ENCODE data around the gene MTHFD1. TPM values are rescaled to one million over a fixed set of nuclear protein-coding genes. Genes with fewer than 3 reads are reported as not detected.

The MTHFD1 gene
- total RNA-seq, 2 donors from 2014 or later = 30.5 to 42.8 TPM

- DNase-seq (ENCODE audit: low spot score) = no peak
- H3K27me3 ChIP-seq = no peaks in the 10 kb centered on the region
- TF ChIP-seq CTCF (IDR thresholded peaks at IDR 0.05) = no peak
- H3K4me1 ChIP-seq = no peaks in the 10 kb centered on the region
- no peak overlapping the region for H3K27ac ChIP-seq
- H3K36me3 ChIP-seq = no peaks in the 10 kb centered on the region
- H3K9me3 ChIP-seq = no peaks in the 10 kb centered on the region
- H3K4me3 ChIP-seq = no peak overlapping the region
Observed at GRCh38 chr14:64475585-64476273, 87.6 kb downstream of the MTHFD1 start.

- Histone ChIP-seq H3K4me3 (no peak overlapping the region), H3K27me3 (no peaks in the 10 kb centered on the region), H3K36me3 (no peaks in the 10 kb centered on the region), H3K9me3 (no peaks in the 10 kb centered on the region), H3K27ac (no peak overlapping the region), H3K4me1 (no peaks in the 10 kb centered on the region)
- no peak for DNase-seq (ENCODE audit: low spot score)
- no peak for TF ChIP-seq CTCF (IDR thresholded peaks at IDR 0.05)
Observed at GRCh38 chr14:64476438-64476837, 88.3 kb downstream of the MTHFD1 start.

- TF ChIP-seq CTCF (IDR thresholded peaks at IDR 0.05) = peak; percentile 34 to 61
- Histone ChIP-seq H3K27me3 (no peaks in the 10 kb centered on the region), H3K27ac (no peak overlapping the region), H3K36me3 (no peaks in the 10 kb centered on the region), H3K4me3 (no peak overlapping the region), H3K9me3 (no peaks in the 10 kb centered on the region), H3K4me1 (no peaks in the 10 kb centered on the region)
- no peak for DNase-seq (ENCODE audit: low spot score)
Observed at GRCh38 chr14:64478634-64479250, 90.6 kb downstream of the MTHFD1 start.

- Histone ChIP-seq H3K27me3 (no peaks in the 10 kb centered on the region), H3K4me1 (peaks cover 0 to 7% of the 10 kb centered on the region in 2 donors), H3K4me3 (no peak overlapping the region), H3K27ac (no peak overlapping the region), H3K36me3 (peaks cover 43% of the 10 kb centered on the region), H3K9me3 (no peaks in the 10 kb centered on the region)
- no peak for TF ChIP-seq CTCF (IDR thresholded peaks at IDR 0.05)
- DNase-seq (ENCODE audit: low spot score) = no peak
Observed at GRCh38 chr14:64488590-64489099, 100.5 kb downstream of the MTHFD1 start.

- Histone ChIP-seq H3K36me3 (peaks cover 32% of the 10 kb centered on the region), H3K4me3 (no peak overlapping the region), H3K27ac (no peak overlapping the region), H3K4me1 (peaks cover 0 to 7% of the 10 kb centered on the region in 2 donors), H3K27me3 (no peaks in the 10 kb centered on the region), H3K9me3 (no peaks in the 10 kb centered on the region)
- TF ChIP-seq CTCF (IDR thresholded peaks at IDR 0.05) = no peak
- no peak for DNase-seq (ENCODE audit: low spot score)
Observed at GRCh38 chr14:64491637-64492036, 103.5 kb downstream of the MTHFD1 start.
